SK-N-SH treated with all-trans-retinoic acid at 6 μM for 48 hours (cell line): Measurements from ENCODE around the gene FIBP.

Experiments used
- ATAC-seq: fragments of 200-7000 bp; cut with Tn5 transposase; 3 replicates; pipeline ENCODE4 v1.9.1; 2020; ENCODE audit warnings: mild to moderate bottlenecking, moderate library complexity
- BACH2 ChIP-seq: fragments of 250-450 bp; sonication (Bioruptor Pico); IDR thresholded peaks from 2 replicates; pipeline ENCODE4 v1.9.0; 2021; ENCODE audit warnings: mild to moderate bottlenecking, borderline replicate concordance
- ESRRG ChIP-seq: fragments of 250-450 bp; sonication (Bioruptor Pico); IDR thresholded peaks from 2 replicates; pipeline ENCODE4 v1.6.1; 2021; ENCODE audit warnings: mild to moderate bottlenecking
- GLIS3 ChIP-seq: fragments of 250-450 bp; sonication (Bioruptor Pico); IDR thresholded peaks from 2 replicates; pipeline ENCODE4 v1.5.0; 2020; ENCODE audit warnings: mild to moderate bottlenecking, moderate library complexity
- ISL1 ChIP-seq: fragments of 250-450 bp; sonication (Bioruptor Pico); IDR thresholded peaks from 2 replicates; pipeline ENCODE4 v2.1.2; 2022; ENCODE audit warnings: mild to moderate bottlenecking, moderate library complexity
- OSR1 ChIP-seq: fragments of 250-450 bp; sonication (Bioruptor Pico); IDR thresholded peaks from 2 replicates; pipeline ENCODE4 v1.8.0; 2022; ENCODE audit warnings: moderate library complexity, mild to moderate bottlenecking, inconsistent platforms
- PPARA ChIP-seq: fragments of 250-450 bp; sonication (Bioruptor Pico); IDR thresholded peaks from 2 replicates; pipeline ENCODE4 v1.5.0; 2020; ENCODE audit warnings: mild to moderate bottlenecking, borderline replicate concordance
- RARB ChIP-seq: fragments of 250-450 bp; sonication (Bioruptor Pico); IDR thresholded peaks from 2 replicates; pipeline ENCODE4 v1.8.0; 2021; ENCODE audit warnings: mild to moderate bottlenecking, moderate library complexity
- SNAI2 ChIP-seq: fragments of 250-450 bp; sonication (Bioruptor Pico); IDR thresholded peaks from 2 replicates; pipeline ENCODE4 v1.5.0; 2020; ENCODE audit warnings: mild to moderate bottlenecking, moderate library complexity
- TCF4 ChIP-seq: fragments of 250-450 bp; sonication (Bioruptor Pico); IDR thresholded peaks from 2 replicates; pipeline ENCODE4 v1.8.0; 2021; ENCODE audit warnings: mild to moderate bottlenecking, moderate library complexity, borderline replicate concordance
- TOX ChIP-seq: fragments of 250-450 bp; sonication (Bioruptor Pico); IDR thresholded peaks from 2 replicates; pipeline ENCODE4 v1.8.0; 2021; ENCODE audit warnings: mild to moderate bottlenecking, moderate library complexity, borderline replicate concordance
- ZFP3 ChIP-seq: fragments of 250-450 bp; sonication (Bioruptor Pico); IDR thresholded peaks from 2 replicates; pipeline ENCODE4 v1.5.0; 2020; ENCODE audit warnings: mild to moderate bottlenecking, moderate library complexity
- TF ChIP-seq, protein P1 (sequence below): fragments of 250-450 bp; sonication (Bioruptor Pico); IDR thresholded peaks from 2 replicates; pipeline ENCODE4 v1.5.0; 2020; ENCODE audit warnings: mild to moderate bottlenecking, moderate library complexity
- TF ChIP-seq, protein P2 (sequence below): fragments of 250-450 bp; sonication (Bioruptor Pico); IDR thresholded peaks from 2 replicates; pipeline ENCODE4 v1.8.0; 2021; ENCODE audit warnings: low read depth, mild to moderate bottlenecking, moderate library complexity, borderline replicate concordance
- TF ChIP-seq, protein P3 (sequence below): fragments of 250-450 bp; sonication (Bioruptor Pico); IDR thresholded peaks from 2 replicates; pipeline ENCODE4 v1.8.0; 2020; ENCODE audit warnings: mild to moderate bottlenecking, moderate library complexity, borderline replicate concordance

The FIBP gene

DNA sequence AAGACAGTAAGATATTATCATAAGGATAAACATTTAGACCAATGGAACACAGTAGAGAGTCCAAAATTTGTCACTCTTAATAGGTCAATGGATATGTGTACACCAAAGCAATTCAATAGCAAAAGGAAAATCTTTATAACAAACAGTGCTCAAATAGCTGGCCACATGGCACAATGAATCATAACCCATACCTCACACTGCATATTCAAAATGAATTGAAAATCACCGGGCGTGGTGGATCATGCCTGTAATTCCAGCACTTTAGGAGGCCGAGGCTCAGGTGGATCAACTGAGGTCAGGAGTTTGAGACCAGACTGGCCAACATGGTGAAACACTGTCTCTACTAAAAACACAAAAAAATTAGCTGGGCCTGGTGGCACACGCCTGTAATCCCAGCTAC lies 46.1 kb downstream of the FIBP start (continued):
- TF ChIP-seq, protein P1, sequence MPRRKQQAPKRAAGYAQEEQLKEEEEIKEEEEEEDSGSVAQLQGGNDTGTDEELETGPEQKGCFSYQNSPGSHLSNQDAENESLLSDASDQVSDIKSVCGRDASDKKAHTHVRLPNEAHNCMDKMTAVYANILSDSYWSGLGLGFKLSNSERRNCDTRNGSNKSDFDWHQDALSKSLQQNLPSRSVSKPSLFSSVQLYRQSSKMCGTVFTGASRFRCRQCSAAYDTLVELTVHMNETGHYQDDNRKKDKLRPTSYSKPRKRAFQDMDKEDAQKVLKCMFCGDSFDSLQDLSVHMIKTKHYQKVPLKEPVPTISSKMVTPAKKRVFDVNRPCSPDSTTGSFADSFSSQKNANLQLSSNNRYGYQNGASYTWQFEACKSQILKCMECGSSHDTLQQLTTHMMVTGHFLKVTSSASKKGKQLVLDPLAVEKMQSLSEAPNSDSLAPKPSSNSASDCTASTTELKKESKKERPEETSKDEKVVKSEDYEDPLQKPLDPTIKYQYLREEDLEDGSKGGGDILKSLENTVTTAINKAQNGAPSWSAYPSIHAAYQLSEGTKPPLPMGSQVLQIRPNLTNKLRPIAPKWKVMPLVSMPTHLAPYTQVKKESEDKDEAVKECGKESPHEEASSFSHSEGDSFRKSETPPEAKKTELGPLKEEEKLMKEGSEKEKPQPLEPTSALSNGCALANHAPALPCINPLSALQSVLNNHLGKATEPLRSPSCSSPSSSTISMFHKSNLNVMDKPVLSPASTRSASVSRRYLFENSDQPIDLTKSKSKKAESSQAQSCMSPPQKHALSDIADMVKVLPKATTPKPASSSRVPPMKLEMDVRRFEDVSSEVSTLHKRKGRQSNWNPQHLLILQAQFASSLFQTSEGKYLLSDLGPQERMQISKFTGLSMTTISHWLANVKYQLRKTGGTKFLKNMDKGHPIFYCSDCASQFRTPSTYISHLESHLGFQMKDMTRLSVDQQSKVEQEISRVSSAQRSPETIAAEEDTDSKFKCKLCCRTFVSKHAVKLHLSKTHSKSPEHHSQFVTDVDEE (CRISPR knock-in tag), result no peak
- no peak for TF ChIP-seq SNAI2 (CRISPR knock-in tag)
- TF ChIP-seq TCF4 (CRISPR knock-in tag), result no peak
- TF ChIP-seq PPARA (CRISPR knock-in tag), result no peak
- TF ChIP-seq ISL1 (CRISPR knock-in tag), result no peak
- TF ChIP-seq OSR1 (CRISPR knock-in tag), result no peak
- TF ChIP-seq BACH2 (CRISPR knock-in tag), result no peak
- TF ChIP-seq, protein P2, sequence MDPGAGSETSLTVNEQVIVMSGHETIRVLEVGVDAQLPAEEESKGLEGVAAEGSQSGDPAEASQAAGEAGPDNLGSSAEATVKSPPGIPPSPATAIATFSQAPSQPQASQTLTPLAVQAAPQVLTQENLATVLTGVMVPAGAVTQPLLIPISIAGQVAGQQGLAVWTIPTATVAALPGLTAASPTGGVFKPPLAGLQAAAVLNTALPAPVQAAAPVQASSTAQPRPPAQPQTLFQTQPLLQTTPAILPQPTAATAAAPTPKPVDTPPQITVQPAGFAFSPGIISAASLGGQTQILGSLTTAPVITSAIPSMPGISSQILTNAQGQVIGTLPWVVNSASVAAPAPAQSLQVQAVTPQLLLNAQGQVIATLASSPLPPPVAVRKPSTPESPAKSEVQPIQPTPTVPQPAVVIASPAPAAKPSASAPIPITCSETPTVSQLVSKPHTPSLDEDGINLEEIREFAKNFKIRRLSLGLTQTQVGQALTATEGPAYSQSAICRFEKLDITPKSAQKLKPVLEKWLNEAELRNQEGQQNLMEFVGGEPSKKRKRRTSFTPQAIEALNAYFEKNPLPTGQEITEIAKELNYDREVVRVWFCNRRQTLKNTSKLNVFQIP (CRISPR knock-in tag), result no peak
- TF ChIP-seq ESRRG, result no peak
- TF ChIP-seq RARB (CRISPR knock-in tag), result no peak
- TF ChIP-seq TOX (CRISPR knock-in tag), result no peak
- TF ChIP-seq, all 23 proteins: peak for 0

DNA sequence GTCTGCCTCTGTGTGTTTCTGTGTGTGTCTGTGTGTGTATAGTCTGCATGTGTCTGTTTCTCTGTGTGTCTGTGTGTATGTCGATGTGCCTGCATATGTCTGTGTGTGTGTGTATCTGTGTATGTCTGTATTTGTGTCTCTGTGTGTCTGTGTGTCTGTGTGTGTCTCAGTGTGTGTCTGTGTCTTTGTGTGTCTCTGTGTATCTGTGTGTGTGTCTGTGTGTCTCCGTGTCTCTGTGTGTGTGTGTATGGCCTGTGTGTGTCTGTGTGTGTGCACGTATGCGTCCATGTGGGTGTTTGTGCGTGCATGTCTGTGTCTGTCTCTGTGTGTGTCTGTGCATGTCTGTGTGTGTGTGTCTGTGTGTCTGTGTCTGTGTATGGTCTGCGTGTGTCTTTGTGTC lies 54.1 kb downstream of the FIBP start:
- no peak for ATAC-seq
- TF ChIP-seq GLIS3 (no peak), TOX (CRISPR knock-in tag) (no peak), ZFP3 (CRISPR knock-in tag) (no peak)
- TF ChIP-seq, protein P3, sequence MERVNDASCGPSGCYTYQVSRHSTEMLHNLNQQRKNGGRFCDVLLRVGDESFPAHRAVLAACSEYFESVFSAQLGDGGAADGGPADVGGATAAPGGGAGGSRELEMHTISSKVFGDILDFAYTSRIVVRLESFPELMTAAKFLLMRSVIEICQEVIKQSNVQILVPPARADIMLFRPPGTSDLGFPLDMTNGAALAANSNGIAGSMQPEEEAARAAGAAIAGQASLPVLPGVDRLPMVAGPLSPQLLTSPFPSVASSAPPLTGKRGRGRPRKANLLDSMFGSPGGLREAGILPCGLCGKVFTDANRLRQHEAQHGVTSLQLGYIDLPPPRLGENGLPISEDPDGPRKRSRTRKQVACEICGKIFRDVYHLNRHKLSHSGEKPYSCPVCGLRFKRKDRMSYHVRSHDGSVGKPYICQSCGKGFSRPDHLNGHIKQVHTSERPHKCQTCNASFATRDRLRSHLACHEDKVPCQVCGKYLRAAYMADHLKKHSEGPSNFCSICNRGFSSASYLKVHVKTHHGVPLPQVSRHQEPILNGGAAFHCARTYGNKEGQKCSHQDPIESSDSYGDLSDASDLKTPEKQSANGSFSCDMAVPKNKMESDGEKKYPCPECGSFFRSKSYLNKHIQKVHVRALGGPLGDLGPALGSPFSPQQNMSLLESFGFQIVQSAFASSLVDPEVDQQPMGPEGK (CRISPR knock-in tag), result no peak
